Muscle layer of duodenum (tissue), 2 donors: ENCODE measurements around the gene CMTM2.
"Not testable (repeated sequence)": the region's sequence is repeated elsewhere in the genome, so short reads cannot be mapped to it uniquely, and the experiment has no call there.

Experiments used
- H3K27ac ChIP-seq: one replicate; pipeline ENCODE4 v1.7.0; 2013; ENCODE audit warnings: mild to moderate bottlenecking, low read length
- H3K27me3 ChIP-seq: one replicate; pipeline ENCODE4 v1.7.0; 2013; ENCODE audit warnings: low read depth, mild to moderate bottlenecking, control low read depth, low read length
- H3K36me3 ChIP-seq, 2 donors: one replicate each; pipeline ENCODE4 v1.7.0; 2013; ENCODE audit warnings: low read length in 2 of 2, control low read depth in 1 of 2, mild to moderate bottlenecking in 1 of 2; ENCODE audit not compliant: insufficient read depth in 2 of 2, control insufficient read depth in 1 of 2
- H3K4me1 ChIP-seq, 2 donors: one replicate each; pipeline ENCODE4 v1.7.0; 2013; ENCODE audit warnings: low read length in 2 of 2, mild to moderate bottlenecking in 2 of 2, control low read depth in 1 of 2, moderate library complexity in 1 of 2; ENCODE audit not compliant: insufficient read depth in 2 of 2, control insufficient read depth in 1 of 2
- H3K4me3 ChIP-seq, 2 donors: one replicate each; pipeline ENCODE4 v1.7.0; 2013; ENCODE audit warnings: low read length in 2 of 2, low read depth in 1 of 2, mild to moderate bottlenecking in 1 of 2
- H3K9me3 ChIP-seq, 2 donors: one replicate each; pipeline ENCODE4 v1.7.0; 2013; ENCODE audit warnings: low read length in 2 of 2, control low read depth in 1 of 2, mild to moderate bottlenecking in 1 of 2; ENCODE audit not compliant: control insufficient read depth in 1 of 2
- donor health status: healthy.

CMTM2 gene

DNA sequence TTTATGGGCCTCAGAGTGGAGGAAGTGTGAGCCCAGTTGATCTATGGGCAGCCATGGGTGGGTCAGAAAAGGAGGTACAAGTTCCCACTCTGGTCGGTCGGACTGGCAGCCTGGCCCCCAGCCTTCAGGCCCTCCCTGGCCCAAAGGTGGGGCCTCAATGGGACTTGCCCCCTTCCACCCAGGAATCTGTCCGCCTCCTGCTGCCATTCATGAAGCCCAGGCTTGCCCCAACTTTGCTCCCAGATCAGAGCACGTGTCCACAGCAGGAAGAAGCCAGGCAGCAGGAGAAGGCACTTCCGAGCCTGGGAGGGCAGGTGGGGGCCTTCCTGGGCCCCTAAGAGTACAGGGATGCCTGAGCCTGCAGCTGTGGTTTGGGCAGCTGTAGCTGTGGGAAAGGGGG lies 22.2 kb downstream of the CMTM2 start:
- Histone ChIP-seq H3K36me3 (no peaks in the 10 kb centered on the region), H3K27me3 (no peaks in the 10 kb centered on the region), H3K9me3 (no peaks in the 10 kb centered on the region), H3K4me3 (no peak overlapping the region), H3K4me1 (peaks cover 0 to 12% of the 10 kb centered on the region in 2 donors), H3K27ac (no peak overlapping the region)

DNA sequence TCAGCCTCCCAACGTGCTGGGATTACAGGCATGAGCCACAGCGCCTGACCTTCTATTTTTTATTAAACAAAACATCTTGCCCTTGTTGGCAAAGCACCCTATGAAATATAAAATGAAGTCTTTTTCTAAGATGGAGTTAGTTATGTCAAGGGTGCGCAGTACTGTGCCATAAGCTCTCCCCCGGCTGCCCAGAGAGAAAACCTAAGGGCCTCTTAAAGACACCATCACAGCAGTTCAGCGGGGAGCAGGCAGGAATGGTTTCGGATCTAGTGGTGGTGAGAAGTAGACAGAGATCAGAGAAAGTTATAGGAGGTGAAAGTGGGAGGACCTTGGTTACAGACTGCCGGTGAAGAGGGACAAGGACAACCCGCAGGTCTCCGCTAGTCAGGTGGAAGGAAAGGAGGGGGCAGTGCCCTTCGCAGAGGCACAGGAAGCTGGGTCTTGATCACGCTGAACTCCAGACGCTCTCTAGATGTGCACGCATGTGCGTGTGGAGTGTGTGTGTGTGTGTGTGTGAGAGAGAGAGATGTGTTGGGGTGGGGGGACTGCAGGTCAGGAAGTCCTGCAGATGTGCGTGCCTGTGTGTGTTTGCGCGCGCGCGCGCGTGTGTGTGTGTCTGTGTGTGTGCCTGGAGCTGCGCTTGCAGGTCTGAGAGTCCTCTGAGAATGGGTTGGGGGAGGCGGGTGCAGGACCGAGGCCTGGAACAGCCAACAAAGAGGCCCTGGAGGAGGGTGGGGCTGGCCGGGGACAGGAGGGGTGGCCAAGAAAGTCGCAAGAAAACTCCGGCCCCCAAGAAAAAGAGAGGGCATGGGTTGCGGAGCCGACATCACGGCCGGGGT lies 24.5 kb downstream of the CMTM2 start:
- H3K27me3 ChIP-seq = no peaks in the 10 kb centered on the region
- H3K9me3 ChIP-seq = no peaks in the 10 kb centered on the region
- H3K4me1 ChIP-seq = peaks cover 0 to 23% of the 10 kb centered on the region in 2 donors
- no peaks in the 10 kb centered on the region for H3K36me3 ChIP-seq
- H3K4me3 ChIP-seq = peak overlapping the region; percentile 60 to 75
- no peak overlapping the region for H3K27ac ChIP-seq

DNA sequence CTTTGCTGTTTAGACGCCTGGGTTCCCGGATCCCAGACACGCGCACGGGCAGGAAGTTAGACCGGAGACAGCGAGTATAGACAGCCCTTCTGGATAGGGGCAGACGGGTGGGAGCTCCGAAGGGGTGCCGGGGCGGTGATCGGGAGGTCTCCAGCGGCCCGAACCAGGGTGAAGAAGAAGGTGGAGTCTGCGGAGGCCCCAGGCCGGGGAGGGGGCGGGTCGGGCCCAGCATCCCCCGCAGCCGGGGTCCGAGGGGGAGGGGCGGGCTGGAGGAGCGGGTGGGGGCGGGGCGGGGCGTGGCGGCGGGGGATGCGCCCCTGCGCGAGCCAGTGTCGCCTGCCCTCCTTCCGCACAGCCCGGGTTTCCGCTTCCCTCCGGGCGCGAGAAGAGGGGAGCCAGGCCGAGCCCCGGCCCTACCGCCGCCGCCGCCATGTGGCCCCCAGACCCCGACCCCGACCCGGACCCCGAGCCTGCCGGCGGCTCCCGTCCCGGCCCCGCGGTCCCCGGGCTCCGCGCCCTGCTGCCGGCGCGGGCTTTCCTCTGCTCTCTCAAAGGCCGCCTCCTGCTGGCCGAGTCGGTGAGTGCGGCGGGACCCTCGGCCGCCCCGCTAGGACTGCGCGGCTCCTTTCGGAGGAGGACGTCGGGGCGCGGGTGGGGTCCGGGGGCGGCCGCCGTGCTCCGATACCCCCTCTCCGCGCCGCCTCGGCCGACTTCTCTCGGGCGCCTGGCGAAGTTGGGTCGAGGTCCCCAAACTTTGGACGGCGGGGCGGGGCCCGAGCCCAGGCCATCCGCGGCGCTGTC lies 25.3 kb downstream of the CMTM2 start, which contains the start of gene CMTM3:
CMTM3 (plus strand) TSS at position 329 of the 801 bp plus-strand sequence; CDS start at position 431, 102 bp downstream.
- H3K27me3 ChIP-seq = no peaks in the 10 kb centered on the region
- peak within 1 kb of the TSS; percentile 60 to 75 for H3K4me3 ChIP-seq
- H3K27ac ChIP-seq = peak within 1 kb of the TSS; percentile 23
- H3K4me1 ChIP-seq = peaks cover 0 to 23% of the 10 kb centered on the region in 2 donors
- H3K9me3 ChIP-seq = no peaks in the 10 kb centered on the region
- H3K36me3 ChIP-seq = peaks cover 1 to 3% of the 10 kb centered on the region in 2 donors

DNA sequence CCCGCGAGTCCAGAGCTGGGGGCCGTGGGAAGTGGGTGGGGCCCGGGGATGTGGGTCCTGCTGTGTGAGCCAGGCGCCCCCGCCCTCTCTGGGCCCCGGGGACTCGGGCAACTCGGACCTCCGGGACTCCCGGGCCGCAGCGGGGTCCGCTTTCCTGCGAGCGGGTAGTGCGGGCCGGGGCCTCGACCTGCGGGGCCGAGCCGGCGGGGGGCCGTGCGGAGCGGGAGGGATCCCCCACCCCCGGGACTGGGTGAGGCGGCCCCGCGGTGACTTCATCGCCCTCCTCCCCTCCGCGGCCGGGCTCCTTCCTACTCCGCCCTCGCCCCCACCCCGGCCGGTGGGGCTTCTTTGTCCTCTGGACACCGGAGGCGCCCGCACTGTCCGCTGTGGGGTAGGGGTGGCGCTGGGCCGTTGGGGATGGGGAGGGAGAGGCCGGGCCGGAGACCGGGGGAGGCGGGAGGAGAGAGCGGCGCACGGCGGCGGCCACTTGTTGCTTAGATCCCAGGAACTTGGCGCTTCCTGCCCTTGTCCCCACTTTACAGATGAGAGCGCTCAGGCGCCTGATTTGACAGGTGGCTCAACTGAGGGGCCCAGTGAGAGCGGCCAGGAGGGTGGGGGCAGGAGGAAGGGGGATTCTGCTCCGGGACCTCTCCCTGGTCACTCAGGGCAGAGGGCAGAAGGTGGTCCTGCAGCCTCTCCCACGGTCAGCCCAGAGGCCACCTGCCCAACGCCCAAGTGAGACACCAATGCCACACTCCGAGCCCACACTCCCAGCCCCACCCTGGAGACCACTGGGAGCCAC lies 26.1 kb downstream of the CMTM2 start:
- Histone ChIP-seq H3K4me3 (peak overlapping the region; percentile 26 to 72), H3K4me1 (peaks cover 0 to 23% of the 10 kb centered on the region in 2 donors), H3K36me3 (peaks cover 9 to 11% of the 10 kb centered on the region in 2 donors), H3K27me3 (no peaks in the 10 kb centered on the region), H3K9me3 (no peaks in the 10 kb centered on the region), H3K27ac (peak overlapping the region; percentile 23)

DNA sequence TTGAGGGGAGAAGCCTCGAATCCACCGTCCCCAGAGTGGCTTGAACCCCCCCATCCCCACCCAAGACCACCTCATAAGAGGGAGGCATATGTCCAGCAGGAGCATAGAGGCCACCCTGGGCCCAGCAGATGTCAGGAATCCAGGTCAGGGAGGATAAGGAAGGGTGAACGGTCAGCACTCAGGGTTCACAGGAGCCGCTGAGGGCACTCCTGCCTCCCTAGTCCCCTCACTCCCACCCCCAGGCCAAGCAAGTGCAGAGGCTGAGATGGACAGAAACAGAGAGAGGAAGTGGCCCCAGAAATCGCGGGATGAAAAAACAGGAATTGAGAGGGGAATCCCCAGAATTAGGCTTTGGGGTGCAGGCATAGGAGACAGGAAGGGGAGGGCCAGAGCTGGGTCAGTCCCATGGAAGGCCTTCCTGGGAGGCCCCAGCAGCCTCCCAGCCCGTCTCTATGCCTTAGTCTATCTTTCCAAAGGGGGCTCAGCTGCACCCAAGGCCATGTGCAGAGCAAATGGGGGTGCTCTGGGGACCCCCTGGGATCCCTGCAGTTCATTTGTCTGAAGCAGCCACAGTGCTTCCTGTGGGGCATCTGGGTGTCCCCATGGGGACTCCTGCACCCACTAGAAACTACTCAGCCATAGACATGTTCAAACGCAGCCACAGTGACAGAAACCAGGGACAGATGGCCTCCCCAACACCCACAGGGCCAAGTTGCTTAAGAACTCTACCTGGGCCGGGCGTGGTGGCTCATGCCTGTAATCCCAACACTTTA lies 26.9 kb downstream of the CMTM2 start:
- Histone ChIP-seq H3K4me1 (peaks cover 0 to 23% of the 10 kb centered on the region in 2 donors), H3K27me3 (no peaks in the 10 kb centered on the region), H3K4me3 (peak overlapping the region in 1 of 2 donors; percentile 72), H3K36me3 (peaks cover 12 to 16% of the 10 kb centered on the region in 2 donors), H3K27ac (peak overlapping the region; percentile 23), H3K9me3 (no peaks in the 10 kb centered on the region)

DNA sequence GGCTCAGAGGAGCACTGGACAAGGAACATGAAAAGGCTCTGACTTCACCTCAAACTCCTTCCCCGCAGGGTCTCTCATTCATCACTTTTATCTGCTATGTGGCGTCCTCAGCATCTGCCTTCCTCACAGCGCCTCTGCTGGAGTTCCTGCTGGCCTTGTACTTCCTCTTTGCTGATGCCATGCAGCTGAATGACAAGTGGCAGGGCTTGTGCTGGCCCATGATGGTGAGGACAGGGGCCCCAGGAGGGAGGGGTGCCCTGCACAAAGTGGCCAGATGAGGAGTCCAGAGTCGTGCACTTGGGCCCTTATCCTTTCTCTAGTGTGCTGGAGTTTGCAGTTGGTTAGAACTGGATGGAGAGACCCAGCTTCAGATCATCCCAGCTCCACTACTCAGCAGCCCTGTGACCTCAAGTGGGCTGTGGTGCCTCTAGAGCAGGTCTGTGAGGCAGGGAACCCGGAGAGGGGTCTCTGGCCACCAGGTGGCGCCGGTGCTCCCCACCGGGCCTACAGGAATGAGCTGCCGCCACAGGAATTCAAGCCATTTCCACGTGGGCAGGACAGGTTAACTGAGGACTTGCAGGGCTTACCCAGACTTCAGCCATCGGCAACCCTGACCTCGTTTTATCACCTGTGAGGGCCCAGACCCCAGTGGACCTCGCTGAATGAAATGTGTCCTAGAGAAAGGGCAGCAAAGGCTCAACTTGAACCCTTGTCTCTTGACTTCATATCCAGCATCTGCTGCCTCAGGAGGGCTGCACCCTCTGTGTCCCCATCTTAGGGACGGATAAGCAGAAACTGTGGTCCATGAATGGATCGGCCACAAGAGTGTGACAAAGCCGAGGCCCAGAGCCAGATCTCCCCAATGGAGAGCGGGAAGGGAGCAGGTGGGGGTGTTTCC lies 29.2 kb downstream of the CMTM2 start:
- Histone ChIP-seq H3K27ac (no peak overlapping the region), H3K36me3 (peaks cover 21 to 35% of the 10 kb centered on the region in 2 donors), H3K27me3 (no peaks in the 10 kb centered on the region), H3K4me1 (peaks cover 0 to 22% of the 10 kb centered on the region in 2 donors), H3K9me3 (no peaks in the 10 kb centered on the region), H3K4me3 (no peak overlapping the region)

DNA sequence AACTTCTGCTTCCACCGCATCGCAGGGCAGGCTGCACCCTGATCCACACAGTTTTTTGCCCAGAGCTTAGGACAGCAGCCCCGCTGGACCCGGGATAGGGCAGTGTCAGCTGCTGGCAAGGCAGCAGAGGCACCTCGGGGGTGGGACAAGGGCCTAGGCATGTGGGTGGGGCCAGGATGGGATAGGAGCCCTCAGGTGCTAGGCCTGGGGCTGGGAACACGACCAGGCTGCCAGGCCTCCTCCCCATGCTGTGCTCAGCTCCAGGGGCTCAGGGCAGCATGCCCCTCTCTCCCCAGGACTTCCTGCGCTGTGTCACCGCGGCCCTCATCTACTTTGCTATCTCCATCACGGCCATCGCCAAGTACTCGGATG lies 29.9 kb downstream of the CMTM2 start:
- H3K36me3 ChIP-seq = peaks cover 25 to 35% of the 10 kb centered on the region in 2 donors

DNA sequence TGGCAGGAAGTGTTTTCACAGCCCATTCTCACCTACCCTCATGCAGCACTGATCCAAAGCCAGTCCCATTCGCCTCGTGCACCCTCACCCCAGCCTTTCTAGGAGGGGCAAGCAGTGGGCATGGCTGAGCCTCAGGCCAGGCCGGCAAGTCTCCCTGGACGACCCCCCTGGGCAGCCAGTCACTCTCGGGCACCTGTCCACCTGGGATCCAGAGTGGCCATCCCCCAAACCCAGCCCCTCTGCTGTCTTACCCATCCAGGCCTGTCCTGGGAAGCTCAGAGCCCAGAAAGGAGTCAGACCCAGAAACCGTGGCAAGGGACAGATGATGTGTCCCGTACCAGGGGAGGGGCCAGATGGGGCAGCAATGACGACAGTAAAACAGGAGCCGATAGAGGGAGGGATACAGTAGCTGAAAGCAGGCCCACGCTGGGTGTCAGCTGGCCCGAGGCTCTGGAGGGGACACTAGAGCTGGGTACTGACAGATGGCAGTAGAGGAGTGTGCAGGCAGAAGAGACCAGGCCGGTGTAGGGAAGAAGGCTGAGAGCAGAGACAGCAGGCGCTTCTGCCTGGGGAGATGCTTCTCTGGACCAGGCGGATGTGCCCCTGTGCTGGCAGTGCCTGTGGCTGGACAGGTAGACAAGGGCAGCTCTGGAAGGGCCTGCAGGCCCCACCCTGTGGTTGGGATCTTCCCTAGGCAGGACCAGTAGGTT lies 31.0 kb downstream of the CMTM2 start:
- no peak overlapping the region for H3K4me3 ChIP-seq
- H3K4me1 ChIP-seq = peaks cover 0 to 17% of the 10 kb centered on the region in 2 donors
- H3K9me3 ChIP-seq = no peaks in the 10 kb centered on the region
- H3K36me3 ChIP-seq = peaks cover 30 to 35% of the 10 kb centered on the region in 2 donors
- H3K27ac ChIP-seq = no peak overlapping the region
- H3K27me3 ChIP-seq = no peaks in the 10 kb centered on the region

More for the DNA sequence above, 29.9 kb downstream of the CMTM2 start:
- Histone ChIP-seq H3K4me1 (peaks cover 0 to 17% of the 10 kb centered on the region in 2 donors), H3K27ac (no peak overlapping the region), H3K9me3 (no peaks in the 10 kb centered on the region), H3K27me3 (no peaks in the 10 kb centered on the region), H3K4me3 (no peak overlapping the region)

DNA sequence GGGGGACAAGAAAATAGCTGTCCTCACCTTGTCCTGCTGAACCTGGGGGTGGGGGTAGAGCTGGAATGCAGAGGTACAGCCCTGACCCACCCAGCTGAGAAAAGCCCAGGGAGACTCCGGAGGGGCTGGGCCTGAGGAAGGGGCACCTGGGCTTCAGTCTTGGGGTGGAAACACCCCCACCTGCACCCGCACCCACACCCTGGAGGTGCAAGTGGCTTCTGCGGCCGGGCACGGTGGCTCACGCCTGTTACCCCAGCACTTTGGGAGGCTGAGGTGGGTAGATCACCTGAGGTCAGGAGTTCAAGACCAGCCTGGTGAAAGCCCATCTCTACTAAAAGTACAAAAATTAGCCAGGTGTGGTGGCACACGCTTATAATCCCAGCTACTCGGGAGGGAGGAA lies 32.6 kb downstream of the CMTM2 start:
- Histone ChIP-seq H3K36me3 (peaks cover 30 to 35% of the 10 kb centered on the region in 2 donors), H3K4me1 (peaks cover 0 to 10% of the 10 kb centered on the region in 2 donors)
- H3K4me3 ChIP-seq, H3K27ac ChIP-seq, H3K9me3 ChIP-seq, H3K27me3 ChIP-seq: not testable (repeated sequence)
